Psoas muscle (tissue), 8 donors: ENCODE results near the gene PDIA2. TPM values are rescaled to one million over a fixed set of nuclear protein-coding genes. Genes with fewer than 3 reads are reported as not detected.

Experiments
- ATAC-seq, 4 donors: fragments of 200-7000 bp; cut with Tn5 transposase; one replicate each; pipeline ENCODE4 v1.9.1; 2020; ENCODE audit warnings: moderate library complexity in 3 of 4, mild to moderate bottlenecking in 2 of 4
- DNase-seq, 2 donors: peaks; one replicate each; pipeline ENCODE4 v3.0.0-alpha.2; 2020
- H3K27ac ChIP-seq: fragments of 200-600 bp; one replicate; pipeline ENCODE4 v1.8.0; 2022
- H3K27me3 ChIP-seq, 3 donors: fragments of 200-600 bp in 1 of 3; one replicate each; pipeline versions ENCODE4 v1.6.1 to v1.8.0; 2013 to 2022; ENCODE audit warnings: low read length in 2 of 3, mild to moderate bottlenecking in 2 of 3, moderate library complexity in 1 of 3; ENCODE audit not compliant: insufficient read depth in 3 of 3
- H3K36me3 ChIP-seq, 2 donors: fragments of 200-600 bp in 1 of 2; one replicate each; pipeline versions ENCODE4 v1.6.1 to v1.8.0; 2013 to 2022; ENCODE audit warnings: low read depth in 1 of 2, mild to moderate bottlenecking in 1 of 2, moderate library complexity in 1 of 2; ENCODE audit not compliant: insufficient read depth in 1 of 2
- H3K4me1 ChIP-seq: fragments of 200-600 bp; one replicate; pipeline ENCODE4 v1.8.0; 2022
- H3K4me3 ChIP-seq: fragments of 200-600 bp; one replicate; pipeline ENCODE4 v1.8.0; 2022; ENCODE audit warnings: mild to moderate bottlenecking
- H3K9me3 ChIP-seq: fragments of 200-600 bp; one replicate; pipeline ENCODE4 v1.8.0; 2022
- WGBS, 3 donors: extraction: QIAGEN DNeasy Blood & Tissue Kit; methylation state at CpG; one replicate each; pipeline versions ENCODE4 v1.1.6 to v1.1.7; 2013; 5-methylcytosine and 5-hydroxymethylcytosine counted together
- intact Hi-C, 2 donors: fragments of 100-400 bp; cut with DNase I; formaldehyde crosslinking; loops; one replicate each; pipeline versions ENCODE4 v1.11.0 to v1.14.2; 2022
- polyA plus RNA-seq, 3 donors: library from polyadenylated mRNA; stranded (reverse); fragments of 200-250 nt; gene quantifications; one replicate each; pipeline ENCODE4 v1.2.3, GENCODE V29; 2013
- total RNA-seq, 4 donors: library from RNA; stranded (reverse); fragmentation: NEBNext Ultra II Directional in 2 of 4; extraction: Animal tissue kit (Norgen Biotek cat#: 25700) in 2 of 4; gene quantifications; one replicate each; pipeline versions ENCODE4 v1.2.1 to v1.2.4, GENCODE V29; 2021 to 2023
- TF ChIP-seq, protein P1 (sequence below): fragments of 200-600 bp; IDR thresholded peaks from one replicate; pipeline ENCODE4 v1.8.0; 2022; ENCODE audit warnings: antibody characterized with exemption
- donor health status: healthy with polysubstance abuse.
- donor health status: DM: no; HTN: no; CAD: no; lungs with moderate emphysema.
- donor health status: Bipolar disorder and iron deficiency.
- donor health status: healthy.
- donor health status: DM: yes; HTN: yes; CAD: no.
- donor health status: DM: no; HTN: no; CAD: no.
- donor health status: DM: no; HTN: no; CAD: no.
- donor health status: DM: yes; HTN: yes; CAD: no.

PDIA2 gene
- total and polyA plus RNA-seq, 7 donors, result 0.08 to 0.90 (median 0.14) TPM; not detected in 4

DNA sequence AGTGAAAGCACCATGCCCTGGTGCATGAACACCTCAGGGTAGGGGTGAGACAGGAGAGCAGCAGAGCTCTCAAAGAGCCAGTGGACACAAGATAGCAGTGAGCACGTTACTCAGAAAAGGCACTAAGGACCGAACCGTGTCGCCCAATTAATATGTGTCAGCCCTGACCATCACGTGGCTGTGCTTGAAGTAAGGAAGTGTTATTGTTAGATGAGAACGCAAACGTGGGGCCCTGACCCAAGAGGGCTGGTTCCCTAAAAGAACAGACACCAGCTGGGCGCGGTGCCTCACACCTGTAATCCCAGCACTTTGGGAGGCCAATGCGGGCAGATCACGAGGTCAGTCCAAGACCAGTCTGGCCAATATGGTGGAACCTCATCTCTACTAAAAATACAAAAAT, 53.3 kb downstream of the PDIA2 start:
- DNase-seq (no peak), ATAC-seq (no peak)
- no peak overlapping the region for H3K27ac ChIP-seq
- intact Hi-C loops, result loop anchor here in 1 of 2 donors (5.0 kb wide), 1 partner anchor 99 kb away; no protein-coding TSS in a partner anchor
- no peaks in the 10 kb centered on the region for H3K27me3 ChIP-seq
- TF ChIP-seq, protein P1, sequence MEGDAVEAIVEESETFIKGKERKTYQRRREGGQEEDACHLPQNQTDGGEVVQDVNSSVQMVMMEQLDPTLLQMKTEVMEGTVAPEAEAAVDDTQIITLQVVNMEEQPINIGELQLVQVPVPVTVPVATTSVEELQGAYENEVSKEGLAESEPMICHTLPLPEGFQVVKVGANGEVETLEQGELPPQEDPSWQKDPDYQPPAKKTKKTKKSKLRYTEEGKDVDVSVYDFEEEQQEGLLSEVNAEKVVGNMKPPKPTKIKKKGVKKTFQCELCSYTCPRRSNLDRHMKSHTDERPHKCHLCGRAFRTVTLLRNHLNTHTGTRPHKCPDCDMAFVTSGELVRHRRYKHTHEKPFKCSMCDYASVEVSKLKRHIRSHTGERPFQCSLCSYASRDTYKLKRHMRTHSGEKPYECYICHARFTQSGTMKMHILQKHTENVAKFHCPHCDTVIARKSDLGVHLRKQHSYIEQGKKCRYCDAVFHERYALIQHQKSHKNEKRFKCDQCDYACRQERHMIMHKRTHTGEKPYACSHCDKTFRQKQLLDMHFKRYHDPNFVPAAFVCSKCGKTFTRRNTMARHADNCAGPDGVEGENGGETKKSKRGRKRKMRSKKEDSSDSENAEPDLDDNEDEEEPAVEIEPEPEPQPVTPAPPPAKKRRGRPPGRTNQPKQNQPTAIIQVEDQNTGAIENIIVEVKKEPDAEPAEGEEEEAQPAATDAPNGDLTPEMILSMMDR, result no peak
- H3K36me3 ChIP-seq, result no peaks in the 10 kb centered on the region
- peaks cover 11% of the 10 kb centered on the region for H3K4me1 ChIP-seq
- WGBS, 3 donors, result 81 to 92% (median 88%) methylated on average over 11 of the region's 11 CpGs
- H3K4me3 ChIP-seq, result no peak overlapping the region
- H3K9me3 ChIP-seq, result no peaks in the 10 kb centered on the region

Other genes with a start within 250 kb of the PDIA2 start
- 10 to 100 TPM in 2 of 4 donors, 1 to 10 TPM in 2; 5.8 to 16.2 (median 9.0) TPM for gene POLR3K, start 229.6 kb upstream of the PDIA2 start, total RNA-seq
- 10 to 100 TPM in 2 of 3 donors, 1 to 10 TPM in 1; 8.9 to 17.5 (median 11.7) TPM for gene POLR3K, start 229.6 kb upstream of the PDIA2 start, polyA plus RNA-seq
- 10 to 100 TPM; 40.0 to 62.0 (median 48.9) TPM for gene SNRNP25, start 229.3 kb upstream of the PDIA2 start, total RNA-seq
- 10 to 100 TPM; 65.3 to 82.2 (median 70.5) TPM for gene SNRNP25, start 229.3 kb upstream of the PDIA2 start, polyA plus RNA-seq
- gene RHBDF1, start 210.5 kb upstream of the PDIA2 start, total RNA-seq, result 10 to 100 TPM in 3 of 4 donors, 1 to 10 TPM in 1; 9.0 to 24.8 (median 20.8) TPM
- gene RHBDF1, start 210.5 kb upstream of the PDIA2 start, polyA plus RNA-seq, result 10 to 100 TPM; 11.4 to 22.2 (median 15.3) TPM
- 10 to 100 TPM; 23.0 to 43.1 (median 37.8) TPM for gene MPG, start 204.9 kb upstream of the PDIA2 start, total RNA-seq
- gene MPG, start 204.9 kb upstream of the PDIA2 start, polyA plus RNA-seq, result 10 to 100 TPM; 53.8 to 68.1 (median 57.7) TPM
- 10 to 100 TPM; 21.2 to 31.2 (median 30.3) TPM for gene NPRL3, start 144.5 kb upstream of the PDIA2 start, total RNA-seq
- gene NPRL3, start 144.5 kb upstream of the PDIA2 start, polyA plus RNA-seq, result 10 to 100 TPM; 13.9 to 23.7 (median 22.1) TPM
- gene HBZ, start 130.5 kb upstream of the PDIA2 start, total RNA-seq, result not detected
- gene HBZ, start 130.5 kb upstream of the PDIA2 start, polyA plus RNA-seq, result under 1 TPM; 0.05 to 0.12 (median 0.11) TPM
- gene HBM, start 117.2 kb upstream of the PDIA2 start, total RNA-seq, result 1 to 10 TPM in 1 of 4 donors, not detected in 3; 2.9 TPM
- not detected for gene HBM, start 117.2 kb upstream of the PDIA2 start, polyA plus RNA-seq
- gene HBA2, start 110.3 kb upstream of the PDIA2 start, total RNA-seq, result 1,000 to 10,000 TPM in 1 of 4 donors, 100 to 1,000 TPM in 1, 10 to 100 TPM in 2; 11.9 to 1,244 (median 122) TPM
- gene HBA2, start 110.3 kb upstream of the PDIA2 start, polyA plus RNA-seq, result 10 to 100 TPM; 18.5 to 24.9 (median 22.9) TPM
- gene HBA1, start 106.5 kb upstream of the PDIA2 start, total RNA-seq, result 1,000 to 10,000 TPM in 1 of 4 donors, 100 to 1,000 TPM in 1, 10 to 100 TPM in 2; 22.5 to 1,513 (median 169) TPM
- 10 to 100 TPM in 1 of 3 donors, 1 to 10 TPM in 2; 6.1 to 10.3 (median 8.2) TPM for gene HBA1, start 106.5 kb upstream of the PDIA2 start, polyA plus RNA-seq
- under 1 TPM in 1 of 4 donors, not detected in 3; 0.58 TPM for gene HBQ1, start 102.7 kb upstream of the PDIA2 start, total RNA-seq
- not detected for gene HBQ1, start 102.7 kb upstream of the PDIA2 start, polyA plus RNA-seq
- 10 to 100 TPM; 23.8 to 30.3 (median 27.1) TPM for gene LUC7L, start 53.7 kb upstream of the PDIA2 start, total RNA-seq
- gene LUC7L, start 53.7 kb upstream of the PDIA2 start, polyA plus RNA-seq, result 10 to 100 TPM; 36.3 to 58.9 (median 36.7) TPM
- gene FAM234A, start 48.3 kb upstream of the PDIA2 start, total RNA-seq, result 100 to 1,000 TPM; 108 to 154 (median 120) TPM
- 100 to 1,000 TPM in 1 of 3 donors, 10 to 100 TPM in 2; 54.2 to 198 (median 98.4) TPM for gene FAM234A, start 48.3 kb upstream of the PDIA2 start, polyA plus RNA-seq
- gene RGS11, start 7.2 kb upstream of the PDIA2 start, total RNA-seq, result 1 to 10 TPM in 3 of 4 donors, under 1 TPM in 1; 0.92 to 2.6 (median 1.3) TPM
- under 1 TPM; 0.20 to 0.69 (median 0.46) TPM for gene RGS11, start 7.2 kb upstream of the PDIA2 start, polyA plus RNA-seq
- gene ARHGDIG, start 2.6 kb upstream of the PDIA2 start, total RNA-seq, result 1 to 10 TPM in 1 of 4 donors, under 1 TPM in 2, not detected in 1; 0.59 to 4.1 (median 0.69) TPM
- gene ARHGDIG, start 2.6 kb upstream of the PDIA2 start, polyA plus RNA-seq, result under 1 TPM; 0.12 to 0.28 (median 0.13) TPM
- 10 to 100 TPM; 12.1 to 23.2 (median 22.8) TPM for gene AXIN1, start 69.6 kb downstream of the PDIA2 start, total RNA-seq
- 10 to 100 TPM; 23.5 to 32.3 (median 29.5) TPM for gene AXIN1, start 69.6 kb downstream of the PDIA2 start, polyA plus RNA-seq
- 10 to 100 TPM; 55.4 to 68.8 (median 55.9) TPM for gene MRPL28, start 87.4 kb downstream of the PDIA2 start, total RNA-seq
- 100 to 1,000 TPM in 1 of 3 donors, 10 to 100 TPM in 2; 67.1 to 126 (median 86.8) TPM for gene MRPL28, start 87.4 kb downstream of the PDIA2 start, polyA plus RNA-seq
- 10 to 100 TPM; 27.2 to 34.7 (median 32.2) TPM for gene PGAP6, start 98.8 kb downstream of the PDIA2 start, total RNA-seq
- 10 to 100 TPM; 26.0 to 46.9 (median 42.1) TPM for gene PGAP6, start 98.8 kb downstream of the PDIA2 start, polyA plus RNA-seq
- gene NME4, start 114.0 kb downstream of the PDIA2 start, total RNA-seq, result 10 to 100 TPM; 19.5 to 39.7 (median 29.6) TPM
- 10 to 100 TPM; 16.0 to 30.7 (median 22.7) TPM for gene NME4, start 114.0 kb downstream of the PDIA2 start, polyA plus RNA-seq
- gene DECR2, start 118.7 kb downstream of the PDIA2 start, total RNA-seq, result 10 to 100 TPM; 13.9 to 22.9 (median 19.6) TPM
- gene DECR2, start 118.7 kb downstream of the PDIA2 start, polyA plus RNA-seq, result 10 to 100 TPM; 14.1 to 18.1 (median 15.8) TPM
- 10 to 100 TPM; 44.7 to 89.5 (median 71.5) TPM for gene RAB11FIP3, start 142.5 kb downstream of the PDIA2 start, total RNA-seq
- gene RAB11FIP3, start 142.5 kb downstream of the PDIA2 start, polyA plus RNA-seq, result 10 to 100 TPM; 20.3 to 26.1 (median 26.1) TPM
- gene CAPN15, start 244.5 kb downstream of the PDIA2 start, total RNA-seq, result 10 to 100 TPM; 15.5 to 32.1 (median 26.8) TPM
- 10 to 100 TPM; 14.9 to 26.4 (median 22.6) TPM for gene CAPN15, start 244.5 kb downstream of the PDIA2 start, polyA plus RNA-seq